RCC 7860 (cell line): ENCODE measurements around the gene ARAF.

Source experiments
- DNase-seq: peaks from one replicate; pipeline ENCODE4 v3.0.0-alpha.2; 2015; ENCODE audit warnings: low spot score
- FAIRE-seq: peaks from 2 replicates; lab custom pipeline; 2012; peaks lifted over from hg19 to GRCh38; lab: Jason Lieb, UNC

The ARAF gene

DNA sequence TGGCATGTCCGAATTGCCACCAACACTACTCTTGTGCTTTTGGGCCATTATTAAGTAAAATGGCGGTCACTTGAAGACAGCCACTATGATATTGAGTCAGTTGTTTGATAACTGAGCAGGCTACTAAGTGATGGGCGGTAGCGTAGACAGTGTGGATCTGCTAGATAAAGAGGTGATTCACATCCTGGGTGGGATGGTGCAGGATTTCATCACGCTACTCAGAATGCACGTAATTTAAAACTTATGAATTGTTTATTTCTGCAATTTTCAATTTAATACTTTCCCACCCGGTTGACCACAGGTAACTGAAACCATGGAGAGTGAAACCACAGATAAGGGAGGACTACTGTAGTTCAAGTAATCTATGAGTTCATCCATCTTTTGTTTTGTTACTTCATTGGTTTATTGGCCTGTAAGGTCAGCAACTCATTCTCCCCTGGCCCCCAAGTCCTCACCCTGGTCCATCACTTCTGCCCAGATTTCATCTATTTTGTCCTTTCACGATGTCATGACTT lies 2.9 kb downstream of the ARAF start:
- no peak for FAIRE-seq
- DNase-seq = no peak

DNA sequence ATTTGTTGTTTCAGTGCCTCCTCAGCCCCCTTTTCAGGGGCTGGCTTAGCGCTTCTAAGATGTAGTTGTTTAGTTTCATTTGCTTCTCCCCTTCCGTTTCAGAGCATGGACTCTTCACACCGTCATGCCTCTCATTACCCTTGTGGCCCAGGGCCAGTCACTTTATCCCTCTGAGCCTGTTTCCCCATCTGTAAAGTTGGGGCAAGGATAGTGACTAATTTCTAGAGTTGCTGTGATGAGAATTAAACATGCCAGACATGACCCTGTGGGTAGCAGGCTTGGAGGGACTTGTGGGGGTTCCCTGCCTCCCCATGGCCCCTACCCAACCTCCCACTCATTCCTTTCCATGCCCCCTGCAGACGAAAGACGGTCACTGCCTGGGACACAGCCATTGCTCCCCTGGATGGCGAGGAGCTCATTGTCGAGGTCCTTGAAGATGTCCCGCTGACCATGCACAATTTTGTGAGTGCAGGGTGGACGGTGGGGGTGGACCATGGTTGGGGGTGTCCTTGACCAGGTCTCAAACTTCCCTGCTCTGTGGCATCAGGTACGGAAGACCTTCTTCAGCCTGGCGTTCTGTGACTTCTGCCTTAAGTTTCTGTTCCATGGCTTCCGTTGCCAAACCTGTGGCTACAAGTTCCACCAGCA lies 3.6 kb downstream of the ARAF start:
- no peak for FAIRE-seq

DNA sequence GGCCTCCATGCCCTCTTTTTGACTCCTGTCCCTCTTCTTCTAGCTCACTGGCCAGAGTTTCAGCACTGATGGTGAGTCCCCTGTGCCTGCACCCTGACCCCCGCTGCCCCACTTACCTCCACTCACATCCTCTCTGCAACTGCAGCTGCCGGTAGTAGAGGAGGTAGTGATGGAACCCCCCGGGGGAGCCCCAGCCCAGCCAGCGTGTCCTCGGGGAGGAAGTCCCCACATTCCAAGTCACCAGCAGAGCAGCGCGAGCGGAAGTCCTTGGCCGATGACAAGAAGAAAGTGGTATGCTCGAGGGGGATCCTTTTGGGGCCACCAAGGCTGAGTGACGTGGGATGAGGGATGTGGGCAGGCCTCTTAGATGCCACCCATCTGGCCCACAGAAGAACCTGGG lies 5.8 kb downstream of the ARAF start:
- DNase-seq (no peak), FAIRE-seq (no peak)

More for the DNA sequence above, 3.6 kb downstream of the ARAF start:
- no peak for DNase-seq

DNA sequence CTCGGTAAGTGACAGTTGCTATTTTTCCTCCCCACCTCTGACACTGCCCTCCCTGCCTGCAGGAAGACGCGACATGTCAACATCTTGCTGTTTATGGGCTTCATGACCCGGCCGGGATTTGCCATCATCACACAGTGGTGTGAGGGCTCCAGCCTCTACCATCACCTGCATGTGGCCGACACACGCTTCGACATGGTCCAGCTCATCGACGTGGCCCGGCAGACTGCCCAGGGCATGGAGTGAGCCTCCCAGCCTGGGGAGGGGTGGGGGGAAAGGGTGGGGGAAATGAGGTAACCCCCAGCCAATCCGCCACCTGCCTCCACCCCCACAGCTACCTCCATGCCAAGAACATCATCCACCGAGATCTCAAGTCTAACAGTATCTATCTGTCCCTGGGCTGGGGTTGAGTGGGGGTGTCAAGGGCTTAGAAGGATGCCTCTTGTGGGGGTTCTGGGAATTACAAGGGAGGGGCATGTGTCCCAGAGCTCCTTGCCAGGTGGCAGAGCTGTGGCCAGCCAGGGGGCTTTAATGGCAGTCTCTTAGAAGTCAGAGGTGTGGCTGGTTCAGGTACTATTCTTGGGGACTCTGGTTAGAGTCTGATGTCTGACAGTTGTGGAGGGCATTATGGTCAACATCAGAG lies 7.8 kb downstream of the ARAF start:
- DNase-seq = no peak
- no peak for FAIRE-seq

DNA sequence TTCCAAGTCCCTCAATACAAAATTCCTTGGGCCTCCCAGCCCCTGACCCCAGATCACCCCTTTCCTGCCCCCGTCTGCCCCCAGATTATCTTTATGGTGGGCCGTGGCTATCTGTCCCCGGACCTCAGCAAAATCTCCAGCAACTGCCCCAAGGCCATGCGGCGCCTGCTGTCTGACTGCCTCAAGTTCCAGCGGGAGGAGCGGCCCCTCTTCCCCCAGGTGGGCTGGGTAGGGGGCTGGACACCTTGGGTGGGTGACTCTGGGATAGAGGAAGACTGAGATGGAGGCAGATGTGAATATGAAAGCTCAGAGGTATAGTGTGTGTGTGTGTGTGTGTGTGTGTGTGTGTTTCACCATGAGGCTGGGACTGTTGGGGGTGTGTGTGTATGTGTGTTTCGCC lies 9.8 kb downstream of the ARAF start:
- FAIRE-seq (no peak), DNase-seq (no peak)

DNA sequence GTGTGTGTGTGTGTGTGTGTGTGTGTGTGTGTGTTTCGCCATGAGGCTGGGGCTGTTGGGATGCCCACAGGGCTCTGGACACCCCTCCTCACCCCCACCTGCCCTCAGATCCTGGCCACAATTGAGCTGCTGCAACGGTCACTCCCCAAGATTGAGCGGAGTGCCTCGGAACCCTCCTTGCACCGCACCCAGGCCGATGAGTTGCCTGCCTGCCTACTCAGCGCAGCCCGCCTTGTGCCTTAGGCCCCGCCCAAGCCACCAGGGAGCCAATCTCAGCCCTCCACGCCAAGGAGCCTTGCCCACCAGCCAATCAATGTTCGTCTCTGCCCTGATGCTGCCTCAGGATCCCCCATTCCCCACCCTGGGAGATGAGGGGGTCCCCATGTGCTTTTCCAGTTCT lies 10.2 kb downstream of the ARAF start:
- FAIRE-seq (no peak), DNase-seq (no peak)

DNA sequence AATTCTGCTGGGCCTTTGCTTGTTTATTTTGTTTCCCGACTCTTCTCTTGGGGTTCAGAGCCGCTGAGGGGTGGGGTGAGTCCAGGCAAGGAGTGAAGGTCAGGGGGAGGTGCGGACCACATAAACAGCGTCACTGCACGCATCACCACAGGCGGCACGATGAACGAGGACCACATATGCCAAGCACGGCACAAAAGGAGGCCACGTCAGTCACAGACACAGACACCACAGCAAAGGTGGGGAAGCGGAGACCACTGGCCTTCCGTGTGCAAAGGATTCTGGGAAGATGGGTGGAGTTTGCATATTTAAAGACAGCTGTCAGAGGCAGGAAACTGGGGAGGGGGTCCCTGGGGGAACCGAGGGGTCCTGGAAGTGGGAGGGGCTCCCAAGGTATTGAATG lies 10.9 kb downstream of the ARAF start:
- DNase-seq = no peak
- FAIRE-seq = no peak

DNA sequence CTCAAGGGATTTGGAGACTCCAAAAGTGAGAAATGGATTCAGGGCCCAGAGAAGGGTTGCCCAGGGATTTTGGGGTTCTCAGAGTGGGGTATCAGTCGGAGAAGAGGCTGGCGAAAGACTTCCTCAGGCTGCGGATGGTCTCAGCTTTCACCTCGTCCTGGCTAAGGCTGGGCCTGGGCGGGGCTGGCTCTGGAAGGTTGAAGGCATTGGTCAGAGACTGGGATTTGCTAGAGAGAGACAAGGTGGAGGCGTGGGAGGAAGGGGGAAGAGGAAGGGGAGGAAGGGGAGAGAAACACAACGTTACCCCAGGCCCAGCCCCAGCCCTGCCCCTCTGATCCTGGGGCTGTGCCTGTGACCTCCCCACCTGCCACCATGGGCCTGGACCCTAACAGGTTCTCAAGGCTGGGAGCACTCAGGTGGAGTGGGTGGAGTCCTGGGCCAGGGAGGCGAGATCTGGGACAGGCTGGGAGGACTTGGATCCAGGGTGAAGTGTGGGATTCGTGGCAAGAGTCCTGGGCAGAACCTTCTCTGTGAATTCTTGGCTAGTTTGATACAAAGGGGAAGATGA lies 11.9 kb downstream of the ARAF start:
- DNase-seq (no peak), FAIRE-seq (no peak)

DNA sequence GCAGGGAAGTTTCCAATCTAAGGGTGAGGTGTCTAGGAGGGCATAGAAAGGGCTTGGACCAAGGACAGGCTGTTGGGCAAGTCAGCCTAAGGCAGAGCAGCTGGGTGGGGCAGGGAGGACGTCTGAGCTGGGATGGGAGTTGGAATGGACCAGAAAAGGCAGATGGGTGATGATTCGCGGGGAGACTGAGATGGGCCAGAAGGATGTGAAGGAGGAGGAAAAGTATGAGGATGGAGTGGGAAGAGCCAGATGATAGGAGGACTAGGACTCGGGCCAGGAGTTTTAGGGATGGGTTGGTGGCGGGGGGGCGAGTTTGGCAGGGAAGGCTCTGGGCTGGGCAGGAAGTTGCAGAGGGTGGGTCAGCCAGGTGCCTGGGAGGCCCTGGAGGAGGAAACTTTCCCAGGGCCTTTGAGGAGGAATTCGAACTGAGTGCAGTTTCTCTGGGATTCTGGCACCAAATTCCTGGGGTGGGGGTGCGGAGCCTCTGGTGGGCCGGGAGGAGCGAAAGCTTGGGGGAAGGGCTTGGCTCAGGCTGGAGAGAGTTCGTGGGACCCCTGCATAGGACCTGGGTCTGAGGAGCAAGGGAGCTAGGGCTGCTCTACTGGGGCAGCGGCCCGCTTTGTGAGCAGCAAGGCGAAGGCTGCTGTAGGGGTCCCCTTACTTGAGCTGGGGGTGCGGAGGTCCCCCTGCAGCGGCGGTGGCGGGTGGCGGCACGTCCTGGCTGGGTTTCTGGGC lies 12.5 kb downstream of the ARAF start:
- DNase-seq = no peak
- no peak for FAIRE-seq

DNA sequence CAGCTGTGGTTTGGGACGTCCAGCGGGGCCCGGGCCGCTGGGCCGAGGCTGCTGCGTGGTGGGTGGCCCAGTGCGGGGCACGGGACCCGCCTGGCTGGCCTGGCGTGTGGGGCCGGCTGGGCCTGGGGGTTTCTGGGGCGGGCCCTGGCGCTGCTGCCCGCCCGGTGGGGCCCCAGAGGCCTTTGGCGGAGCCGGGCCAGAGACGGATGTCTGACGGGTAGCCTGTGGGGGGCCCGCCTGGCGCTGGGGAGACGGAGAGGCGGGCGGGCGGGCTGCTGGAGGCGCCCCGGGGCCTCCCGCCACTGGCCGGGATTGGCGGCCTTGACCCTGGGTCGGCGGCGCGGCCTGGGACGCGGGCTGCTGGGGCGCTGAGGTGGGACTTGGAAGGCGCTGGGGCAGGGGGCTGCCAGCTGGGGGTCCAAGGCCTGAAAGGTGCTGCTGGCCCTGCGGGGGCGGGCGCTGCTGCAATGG lies 13.1 kb downstream of the ARAF start:
- FAIRE-seq = no peak
- DNase-seq = no peak

DNA sequence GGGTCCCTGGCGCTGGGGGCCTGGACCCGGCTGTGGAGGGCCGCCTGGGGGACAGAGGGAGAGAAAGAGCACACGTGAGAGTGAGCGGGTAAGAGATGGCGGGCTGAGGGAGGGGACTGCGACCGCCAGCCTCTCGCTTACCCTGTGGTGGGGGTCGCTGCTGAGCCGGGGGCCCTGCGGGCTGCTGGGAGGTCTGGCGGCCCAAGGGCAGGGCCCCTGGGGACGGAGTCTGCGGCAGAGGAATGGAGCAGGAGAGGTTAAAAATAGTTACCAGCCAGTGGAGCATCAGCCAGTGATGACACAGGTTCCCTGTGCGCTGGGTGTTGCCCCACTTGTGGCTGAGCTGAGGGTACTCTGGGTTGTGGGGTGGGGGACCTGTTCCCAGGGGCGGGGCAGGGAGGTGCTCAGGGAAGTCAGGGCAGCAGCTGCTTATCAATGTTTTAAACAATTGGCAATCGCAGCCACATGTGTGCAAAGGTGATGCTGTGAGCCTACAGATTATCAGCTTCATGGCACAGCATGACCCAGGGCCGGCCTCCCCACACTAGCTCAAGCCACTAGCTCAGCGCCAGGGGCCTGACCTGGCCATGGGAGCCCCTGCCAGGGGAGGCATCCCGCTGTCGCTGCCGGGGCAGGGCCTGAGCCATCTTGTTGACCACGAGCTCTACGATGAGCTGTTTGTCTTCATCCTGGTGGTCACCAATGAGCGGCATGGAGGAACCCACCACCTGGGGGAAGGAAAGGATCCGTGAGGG lies 13.7 kb downstream of the ARAF start:
- no peak for FAIRE-seq
- no peak for DNase-seq

DNA sequence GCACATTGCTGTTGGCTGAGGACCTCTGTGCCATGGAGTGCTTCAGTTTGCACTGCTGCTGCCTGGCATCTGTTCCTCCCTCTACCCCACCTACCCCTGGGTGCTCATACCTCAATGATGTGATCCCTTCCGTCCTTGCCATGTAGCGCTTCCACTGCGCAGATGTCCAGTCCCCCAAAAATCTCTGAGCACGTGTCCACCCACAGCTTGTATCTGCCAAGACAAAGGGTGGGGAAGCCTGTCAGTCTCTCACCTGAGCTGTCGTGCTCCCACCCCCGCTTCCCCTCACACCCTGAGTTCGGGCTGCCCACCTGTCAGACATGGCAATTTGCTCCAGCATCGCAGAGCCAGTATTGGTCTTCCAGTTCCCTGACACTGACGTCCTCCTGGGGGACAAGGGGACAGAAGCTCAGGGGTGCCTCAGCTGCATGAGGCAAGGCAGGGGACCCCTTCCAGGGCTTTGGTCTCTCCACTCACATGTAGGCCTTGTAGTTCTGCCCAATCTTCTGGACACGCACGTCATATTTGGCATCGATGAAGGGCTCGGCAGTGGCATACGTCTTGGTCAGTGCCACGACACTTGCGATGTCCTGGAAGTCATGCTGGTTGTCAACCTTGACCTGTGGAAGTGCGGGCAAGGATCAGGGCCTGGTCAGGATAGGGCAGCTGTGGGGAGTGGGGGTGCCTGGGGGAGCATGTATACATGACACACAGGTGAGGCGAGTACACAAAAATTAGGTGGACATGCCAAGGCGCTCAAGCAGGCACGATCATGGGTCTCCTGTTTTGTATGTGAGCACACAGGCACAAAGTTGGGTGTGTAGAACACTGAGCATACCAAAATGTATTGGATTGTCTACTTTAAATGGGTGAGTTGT lies 15.3 kb downstream of the ARAF start:
- no peak for FAIRE-seq
- DNase-seq = no peak

DNA sequence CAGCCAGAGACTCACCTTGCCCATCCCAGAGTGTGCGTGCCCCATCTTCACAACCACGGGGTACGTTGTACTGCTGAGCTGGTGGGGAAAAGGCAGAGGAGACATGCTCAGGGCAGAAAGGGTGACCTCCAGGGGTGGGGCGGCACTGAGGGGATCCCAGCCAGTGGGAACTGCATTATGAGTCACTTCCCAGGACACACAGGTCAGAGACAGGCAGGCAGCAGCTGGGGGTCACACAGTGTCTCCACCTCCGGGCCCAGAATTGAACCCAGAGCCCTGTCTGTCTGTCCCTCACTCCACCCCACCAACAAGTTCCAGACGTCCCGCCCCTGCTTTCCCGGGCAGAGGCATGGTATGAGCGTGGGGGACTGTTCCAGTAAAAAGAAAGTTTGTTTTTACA lies 16.4 kb downstream of the ARAF start:
- DNase-seq (no peak), FAIRE-seq (no peak)

DNA sequence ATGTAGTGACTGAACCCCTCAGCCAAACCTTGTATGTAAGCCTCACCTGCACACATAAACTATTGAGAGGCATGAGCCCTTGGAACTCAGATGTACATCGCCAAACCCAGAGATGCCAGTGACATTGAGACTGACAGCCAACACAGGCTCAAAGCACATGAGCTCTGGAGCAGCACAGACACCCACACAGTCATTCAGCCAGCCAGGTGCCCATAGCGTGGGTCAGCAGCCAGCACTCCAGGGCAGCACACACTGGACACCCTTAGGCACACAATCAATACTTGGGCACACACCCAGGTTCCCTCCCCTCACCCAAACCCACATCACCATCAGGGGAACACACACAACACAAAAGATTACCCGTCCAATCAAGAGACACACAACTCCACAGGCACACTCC lies 16.9 kb downstream of the ARAF start:
- FAIRE-seq (no peak), DNase-seq (no peak)

DNA sequence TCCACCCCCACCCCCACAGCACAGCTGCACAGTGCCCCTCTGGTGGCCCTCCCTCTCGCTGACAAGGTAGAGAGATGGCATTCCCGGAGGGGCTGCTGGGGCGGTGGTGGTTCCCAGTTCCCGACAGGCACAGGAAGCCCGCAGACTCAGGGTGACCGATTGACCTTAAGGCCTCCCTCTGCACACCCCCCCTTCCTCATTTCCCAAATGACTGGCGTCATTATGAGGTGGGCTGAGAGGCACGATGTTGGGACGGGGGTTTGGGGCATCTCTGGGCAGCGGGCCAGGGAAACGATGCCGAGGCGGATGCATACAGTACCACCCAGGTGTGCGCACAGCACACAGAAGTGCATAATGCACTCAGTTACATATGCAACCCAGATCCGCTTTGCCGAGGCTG lies 17.7 kb downstream of the ARAF start:
- FAIRE-seq (no peak), DNase-seq (no peak)

DNA sequence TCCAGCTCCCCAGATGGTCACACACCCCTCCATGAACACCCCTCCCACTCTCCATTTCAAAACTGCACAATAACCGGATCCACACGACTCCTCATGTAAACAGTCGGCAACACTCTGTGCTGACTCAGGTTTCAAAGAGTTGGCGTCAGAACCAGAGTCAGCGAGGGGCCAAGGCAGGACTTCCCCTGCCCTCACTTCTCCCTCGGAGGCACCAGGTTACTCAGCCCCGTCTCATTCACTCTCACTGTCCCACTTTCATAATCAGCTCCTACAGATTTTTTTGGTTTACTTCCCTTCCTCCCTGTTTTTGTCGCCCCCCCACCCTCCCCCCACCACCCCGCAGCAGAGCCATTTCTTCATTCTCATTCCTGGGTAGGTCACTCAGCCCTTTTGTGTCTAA lies 18.5 kb downstream of the ARAF start:
- DNase-seq = no peak
- FAIRE-seq = no peak

DNA sequence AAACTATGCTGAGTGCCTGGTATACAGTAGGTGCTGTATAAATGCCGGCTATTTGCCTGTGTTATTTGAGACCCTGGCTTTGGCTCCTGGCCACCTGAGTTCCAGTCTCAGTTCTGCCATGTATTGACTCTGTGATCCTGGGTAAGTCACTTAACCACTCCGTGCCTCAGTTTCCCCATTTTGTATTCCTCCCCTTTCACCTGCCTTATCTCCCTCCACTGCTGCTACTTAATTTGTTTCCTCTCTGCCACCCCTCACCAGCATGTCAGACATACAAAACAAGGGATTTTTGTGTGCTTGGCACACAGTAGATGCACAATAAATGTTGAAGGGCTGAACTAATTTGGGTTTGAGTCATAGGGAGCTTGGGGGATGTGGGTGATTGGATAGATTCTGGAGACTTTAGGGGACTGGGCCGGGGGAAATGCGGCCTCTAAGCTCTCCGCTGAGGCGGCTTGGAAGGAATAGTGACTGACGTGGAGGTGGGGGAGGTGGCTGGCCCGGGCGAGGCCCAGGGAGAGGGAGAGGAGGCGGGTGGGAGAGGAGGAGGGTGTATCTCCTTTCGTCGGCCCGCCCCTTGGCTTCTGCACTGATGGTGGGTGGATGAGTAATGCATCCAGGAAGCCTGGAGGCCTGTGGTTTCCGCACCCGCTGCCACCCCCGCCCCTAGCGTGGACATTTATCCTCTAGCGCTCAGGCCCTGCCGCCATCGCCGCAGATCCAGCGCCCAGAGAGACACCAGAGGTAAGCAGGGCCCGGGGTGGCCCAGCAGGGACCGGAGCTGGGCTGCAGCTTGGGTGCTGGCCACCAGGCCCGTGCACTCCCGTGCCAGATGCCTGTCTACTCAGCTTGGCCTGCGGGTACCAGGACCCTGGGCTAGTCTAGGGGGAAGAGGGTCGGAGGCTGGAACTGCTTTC lies 21.0 kb downstream of the ARAF start, which contains the start of gene TIMP1:
TIMP1 (plus strand) TSS at position 706 of the 917 bp plus-strand sequence. CDS start 980 bp downstream, outside the sequence.
- DNase-seq (peak; percentile 78), FAIRE-seq (peak; percentile 91)

DNA sequence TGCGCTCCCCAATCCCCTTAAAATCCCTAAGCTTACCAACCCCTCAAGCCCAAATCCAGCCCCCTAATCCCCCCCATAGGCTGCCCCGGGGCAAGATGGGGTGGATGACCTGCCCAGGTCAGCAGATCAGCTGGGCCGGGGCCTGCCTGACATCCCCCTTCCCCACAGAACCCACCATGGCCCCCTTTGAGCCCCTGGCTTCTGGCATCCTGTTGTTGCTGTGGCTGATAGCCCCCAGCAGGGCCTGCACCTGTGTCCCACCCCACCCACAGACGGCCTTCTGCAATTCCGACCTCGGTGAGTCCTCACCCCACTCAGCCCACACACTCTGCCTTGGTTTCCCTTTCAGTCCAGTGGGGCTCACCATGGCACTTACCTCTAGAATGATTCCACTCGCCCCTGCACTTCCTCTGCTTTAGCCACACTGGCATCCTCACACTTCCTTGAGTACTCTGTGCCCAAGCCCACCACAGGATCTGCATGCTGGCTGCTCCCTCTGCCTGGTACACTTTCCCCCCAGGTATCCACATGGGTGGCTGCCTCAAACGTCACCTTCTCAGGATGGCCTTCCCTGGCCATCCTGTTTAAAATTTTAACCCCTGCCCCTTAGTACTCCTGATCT lies 22.3 kb downstream of the ARAF start:
- no peak for FAIRE-seq

More for the DNA sequence above, 22.3 kb downstream of the ARAF start:
- DNase-seq = no peak
